ENCODE data around the gene OGFOD2. TPM values are rescaled to one million over a fixed set of nuclear protein-coding genes. Genes with fewer than 3 reads are reported as not detected.

Gene OGFOD2
- total and polyA plus RNA-seq, 2 donors (not counting 1 experiment from before 2014, with no cell fraction given) = 26.7 to 99.3 TPM

GRCh38 chr12:122989225-122989839 lies 14.3 kb downstream of the OGFOD2 start:
- H3K4me3 Mint-ChIP-seq = no peak overlapping the region
- no peak overlapping the region for H3K27ac Mint-ChIP-seq
- no peaks in the 10 kb centered on the region for H3K27me3 Mint-ChIP-seq
- ChIA-PET POLR2A (interaction anchor here (0.7 kb wide), 1 partner anchor 128 kb away, joined by 3 read pairs; no protein-coding TSS in a partner anchor), CTCF (interaction anchor here (0.5 kb wide), 1 partner anchor 308 kb away, joined by 3 read pairs; no protein-coding TSS in a partner anchor)
- Histone ChIP-seq H3K79me2 (ENCODE audit: control insufficient read depth, insufficient read depth, low read length) (no peaks in the 10 kb centered on the region), H3K9ac (ENCODE audit: low read length) (no peak overlapping the region), H3K27ac (ENCODE audit: low read length in 2 of 2) (no peak overlapping the region), H3K36me3 (replicated peaks in 1 of 2; ENCODE audit: control extremely low read depth in 1 of 2, control insufficient read depth in 1 of 2, extremely low read depth in 1 of 2, insufficient read depth in 2 of 2, low read length in 1 of 2) (no peaks in the 10 kb centered on the region), H3K4me3 (ENCODE audit: control extremely low read depth in 1 of 5, extremely low read depth in 1 of 5, insufficient read depth in 1 of 5, low read depth in 2 of 5, low read length in 4 of 5) (no peak overlapping the region), H2AFZ (ENCODE audit: insufficient read depth, low read depth, low read length, poor library complexity, severe bottlenecking) (no peak overlapping the region), H3K4me1 (ENCODE audit: control insufficient read depth in 2 of 2, insufficient read depth in 2 of 2, low read length in 2 of 2) (no peaks in the 10 kb centered on the region), H3K27me3 (replicated peaks in 1 of 4; ENCODE audit: control extremely low read depth in 1 of 4, control insufficient read depth in 3 of 4, insufficient read depth in 4 of 4, low read length in 3 of 4) (no peaks in the 10 kb centered on the region), H3K9me3 (ENCODE audit: control extremely low read depth in 1 of 3, control insufficient read depth in 2 of 3, insufficient read depth in 1 of 3, low read length in 2 of 3) (no peaks in the 10 kb centered on the region), H3K4me2 (replicated peaks; ENCODE audit: low read depth, low read length, poor library complexity, severe bottlenecking) (no peak overlapping the region), H4K20me1 (ENCODE audit: control insufficient read depth, insufficient read depth, low read length, poor library complexity, severe bottlenecking) (no peaks in the 10 kb centered on the region)
- no peak for ATAC-seq (ENCODE audit: low read depth)
- DNase-seq = no peak
- no peaks in the 10 kb centered on the region for H3K9me3 Mint-ChIP-seq (ENCODE audit: insufficient read depth)
- TF ChIP-seq EZH2 (IDR thresholded peaks at IDR 0.05; ENCODE audit: borderline replicate concordance, insufficient read depth, low read depth, low read length, poor library complexity, severe bottlenecking) (no peak), CTCF (IDR thresholded peaks at IDR 0.05) (no peak)
- intact Hi-C loops (cut with micrococcal nuclease) = no loop called here
- H3K4me1 Mint-ChIP-seq = peaks cover 5% of the 10 kb centered on the region
- 88% methylated on average over 7 of the region's 10 CpGs for WGBS (ENCODE audit: insufficient coverage)

GRCh38 chr12:122989874-122990419 lies 14.9 kb downstream of the OGFOD2 start:
- H3K27ac ChIP-seq (ENCODE audit: low read length in 2 of 2) = no peak overlapping the region
- intact Hi-C loops (cut with micrococcal nuclease) = no loop called here
- Mint-ChIP-seq H3K4me1 (peaks cover 2% of the 10 kb centered on the region), H3K9me3 (ENCODE audit: insufficient read depth) (no peaks in the 10 kb centered on the region), H3K4me3 (no peak overlapping the region), H3K27ac (no peak overlapping the region), H3K27me3 (no peaks in the 10 kb centered on the region)
- H4K20me1 ChIP-seq (ENCODE audit: control insufficient read depth, insufficient read depth, low read length, poor library complexity, severe bottlenecking) = no peaks in the 10 kb centered on the region
- WGBS (ENCODE audit: insufficient coverage) = 91% methylated on average over 22 of the region's 22 CpGs
- no peak overlapping the region for H3K4me2 ChIP-seq (replicated peaks; ENCODE audit: low read depth, low read length, poor library complexity, severe bottlenecking)
- H3K79me2 ChIP-seq (ENCODE audit: control insufficient read depth, insufficient read depth, low read length) = no peaks in the 10 kb centered on the region
- H3K27me3 ChIP-seq (replicated peaks in 1 of 4; ENCODE audit: control extremely low read depth in 1 of 4, control insufficient read depth in 3 of 4, insufficient read depth in 4 of 4, low read length in 3 of 4) = no peaks in the 10 kb centered on the region
- no peak for DNase-seq
- H3K9ac ChIP-seq (ENCODE audit: low read length) = no peak overlapping the region
- TF ChIP-seq CTCF (IDR thresholded peaks at IDR 0.05) (no peak), EZH2 (IDR thresholded peaks at IDR 0.05; ENCODE audit: borderline replicate concordance, insufficient read depth, low read depth, low read length, poor library complexity, severe bottlenecking) (no peak)
- no peak overlapping the region for H3K4me3 ChIP-seq (ENCODE audit: control extremely low read depth in 1 of 5, extremely low read depth in 1 of 5, insufficient read depth in 1 of 5, low read depth in 2 of 5, low read length in 4 of 5)
- CTCF ChIA-PET = no interaction called here
- no peak overlapping the region for H2AFZ ChIP-seq (ENCODE audit: insufficient read depth, low read depth, low read length, poor library complexity, severe bottlenecking)
- no peak for ATAC-seq (ENCODE audit: low read depth)
- no peaks in the 10 kb centered on the region for H3K9me3 ChIP-seq (ENCODE audit: control extremely low read depth in 1 of 3, control insufficient read depth in 2 of 3, insufficient read depth in 1 of 3, low read length in 2 of 3)
- H3K4me1 ChIP-seq (ENCODE audit: control insufficient read depth in 2 of 2, insufficient read depth in 2 of 2, low read length in 2 of 2) = no peaks in the 10 kb centered on the region
- no peaks in the 10 kb centered on the region for H3K36me3 ChIP-seq (replicated peaks in 1 of 2; ENCODE audit: control extremely low read depth in 1 of 2, control insufficient read depth in 1 of 2, extremely low read depth in 1 of 2, insufficient read depth in 2 of 2, low read length in 1 of 2)
- POLR2A ChIA-PET = interaction anchor here (0.7 kb wide), 1 partner anchor 128 kb away, joined by 3 read pairs; no protein-coding TSS in a partner anchor
